ENCODE results near the gene ARID2. TPM values are rescaled to one million over a fixed set of nuclear protein-coding genes. Genes with fewer than 3 reads are reported as not detected.

ARID2 gene
- total RNA-seq, 1 donor from 2014 or later = 26.0 TPM

DNA sequence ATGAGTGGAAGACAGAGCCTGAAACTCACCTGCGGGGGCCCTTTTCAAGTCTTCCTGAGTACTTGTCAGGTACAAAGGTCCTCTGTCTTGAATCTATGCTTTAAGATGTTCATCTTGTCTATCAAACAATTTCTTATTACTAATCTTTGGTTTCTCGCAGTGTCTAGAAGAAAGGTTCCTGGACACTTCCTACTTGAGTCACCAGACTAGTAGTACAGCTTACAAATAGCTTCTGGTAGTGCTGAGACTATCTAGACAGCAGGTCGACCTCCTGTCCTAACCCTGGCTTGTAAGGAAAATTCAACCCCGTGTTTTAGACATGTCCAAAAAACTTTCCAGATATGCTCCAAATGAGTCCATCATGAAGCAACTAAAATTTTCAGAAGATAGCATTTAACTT is 11.2 kb upstream of the ARID2 start:
- DNase-seq (ENCODE audit: low spot score) = no peak

DNA sequence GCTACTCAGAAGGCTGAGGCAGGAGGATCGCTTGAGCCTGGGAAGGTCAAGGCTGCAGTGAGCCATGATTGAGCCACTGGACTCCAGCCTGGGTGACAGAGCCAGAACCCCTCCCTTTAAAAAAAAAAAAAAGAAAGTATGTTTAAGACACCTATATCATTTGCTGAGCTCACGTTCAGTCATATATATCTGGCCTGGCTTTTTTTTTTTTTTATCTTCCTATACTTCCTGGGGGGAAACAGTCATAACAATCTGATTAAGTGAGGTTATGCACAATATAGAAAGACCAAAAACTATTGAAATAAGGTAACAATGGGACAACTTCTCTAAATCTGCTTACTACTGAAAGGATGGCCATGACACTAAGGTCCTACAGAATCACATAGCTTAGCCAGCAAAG is 9.4 kb upstream of the ARID2 start:
- DNase-seq (ENCODE audit: low spot score) = no peak

DNA sequence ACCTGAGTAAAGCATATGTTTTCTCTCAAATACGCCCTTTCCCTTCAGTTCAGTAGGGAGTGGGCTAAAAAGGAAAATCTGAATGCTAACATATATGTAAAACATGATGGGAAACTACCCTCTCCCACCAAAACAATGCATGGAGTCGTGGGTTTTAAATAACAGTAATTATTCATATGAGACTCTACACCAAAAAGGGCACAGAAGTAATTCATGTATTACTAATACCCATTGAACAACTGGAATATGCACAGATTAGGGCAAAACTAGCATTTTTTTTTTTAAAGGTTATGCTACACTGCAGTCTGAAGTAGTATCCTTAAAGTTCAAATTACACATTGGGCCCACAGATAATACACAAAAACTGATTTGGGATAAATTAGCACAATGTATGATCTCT is 8.1 kb upstream of the ARID2 start:
- no peak for DNase-seq (ENCODE audit: low spot score)

DNA sequence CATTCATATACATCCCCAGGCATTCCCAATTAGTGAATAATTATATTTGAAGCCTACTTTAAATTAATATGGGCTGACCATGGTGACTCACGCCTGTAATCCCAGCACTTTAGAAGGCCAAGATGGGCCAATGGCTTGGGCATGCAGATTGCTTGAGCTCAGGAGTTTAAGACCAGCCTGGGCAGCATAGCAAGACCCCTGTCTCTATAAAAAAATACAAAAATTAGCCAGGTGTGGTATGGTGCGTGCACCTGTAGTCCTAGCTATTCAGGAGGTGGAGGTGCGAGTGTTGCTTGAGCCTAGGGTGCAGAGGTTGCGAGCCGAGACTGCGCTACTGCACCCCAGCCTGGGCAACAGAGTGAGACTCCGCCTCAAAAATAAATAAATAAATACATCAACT is 7.6 kb upstream of the ARID2 start:
- DNase-seq (ENCODE audit: low spot score) = no peak

DNA sequence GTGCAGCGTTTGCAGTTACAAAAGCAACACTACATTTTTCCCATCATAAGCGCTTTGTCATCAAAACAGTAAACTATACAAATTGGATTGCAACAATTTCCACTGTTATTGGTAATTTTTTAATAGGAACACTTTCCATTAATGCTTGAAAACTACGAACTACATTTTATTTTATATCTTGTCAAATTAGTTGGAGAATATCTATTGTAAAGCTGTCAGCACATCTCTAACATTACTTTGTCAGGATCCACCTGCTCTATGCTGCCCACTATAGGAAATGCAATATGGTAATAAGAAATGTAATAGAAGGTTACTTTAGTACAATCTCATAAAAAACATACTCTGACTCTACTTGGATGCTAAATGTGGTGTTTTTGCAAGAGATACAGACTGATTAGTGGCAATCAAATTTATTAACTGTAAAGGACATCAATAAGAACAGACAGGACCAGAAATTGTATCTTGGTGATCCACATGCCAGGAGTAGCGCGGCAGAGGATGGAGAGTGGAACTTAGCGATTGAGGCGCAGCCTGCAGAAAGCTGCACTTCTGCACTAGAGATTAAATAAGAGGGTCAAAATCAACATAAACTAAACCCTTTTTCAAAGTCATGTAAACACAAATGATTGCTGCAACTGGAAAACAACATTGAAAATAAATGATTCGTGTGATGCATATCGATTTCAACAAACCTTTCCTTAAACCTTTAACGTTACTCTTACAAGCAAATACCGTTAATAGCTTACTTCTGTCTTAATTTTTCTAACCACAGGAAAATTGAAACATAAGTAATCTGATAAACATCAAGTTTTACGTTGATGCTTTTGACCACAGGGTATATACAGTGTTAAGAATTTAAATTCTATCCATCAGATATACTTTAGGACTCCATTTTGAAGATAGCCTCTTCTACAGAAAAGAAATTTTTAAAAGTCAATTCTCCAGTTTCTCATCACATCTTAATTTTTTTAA is 3.6 kb upstream of the ARID2 start:
- no peak for DNase-seq (ENCODE audit: low spot score)

DNA sequence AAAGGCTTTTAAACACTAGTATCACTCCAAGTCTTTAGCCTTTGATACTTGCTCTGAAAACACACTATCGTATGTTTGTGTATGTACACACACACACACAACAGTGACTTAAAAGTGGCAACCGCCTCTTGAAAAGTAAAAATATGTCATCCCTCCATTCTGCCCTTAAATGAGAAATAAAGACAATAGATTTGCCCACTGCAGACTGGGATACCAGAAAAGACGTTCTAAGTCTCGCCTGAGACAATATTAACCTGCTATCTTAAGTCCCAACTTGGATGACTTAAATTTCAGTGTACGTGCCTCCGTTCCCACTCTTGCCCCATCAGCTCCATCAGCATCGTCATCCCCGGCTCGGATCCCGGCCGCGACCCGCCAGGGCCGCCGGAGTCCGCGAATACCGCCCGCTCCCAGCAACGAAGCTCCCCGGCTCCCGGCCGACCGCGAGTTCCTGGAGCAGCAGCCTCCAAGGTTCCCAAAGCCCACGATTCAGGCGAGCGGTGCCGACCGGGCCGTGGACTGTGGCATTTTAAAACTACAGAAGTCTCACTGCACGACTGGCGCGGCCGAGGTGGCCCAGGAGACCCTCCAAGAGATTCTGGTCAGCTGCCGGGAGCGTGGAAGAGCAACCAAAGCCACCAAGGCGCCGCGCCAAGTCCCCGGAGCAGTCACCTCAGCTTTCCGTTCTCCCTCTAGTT is 2.8 kb upstream of the ARID2 start:
- peak; percentile 91 for DNase-seq (ENCODE audit: low spot score)

DNA sequence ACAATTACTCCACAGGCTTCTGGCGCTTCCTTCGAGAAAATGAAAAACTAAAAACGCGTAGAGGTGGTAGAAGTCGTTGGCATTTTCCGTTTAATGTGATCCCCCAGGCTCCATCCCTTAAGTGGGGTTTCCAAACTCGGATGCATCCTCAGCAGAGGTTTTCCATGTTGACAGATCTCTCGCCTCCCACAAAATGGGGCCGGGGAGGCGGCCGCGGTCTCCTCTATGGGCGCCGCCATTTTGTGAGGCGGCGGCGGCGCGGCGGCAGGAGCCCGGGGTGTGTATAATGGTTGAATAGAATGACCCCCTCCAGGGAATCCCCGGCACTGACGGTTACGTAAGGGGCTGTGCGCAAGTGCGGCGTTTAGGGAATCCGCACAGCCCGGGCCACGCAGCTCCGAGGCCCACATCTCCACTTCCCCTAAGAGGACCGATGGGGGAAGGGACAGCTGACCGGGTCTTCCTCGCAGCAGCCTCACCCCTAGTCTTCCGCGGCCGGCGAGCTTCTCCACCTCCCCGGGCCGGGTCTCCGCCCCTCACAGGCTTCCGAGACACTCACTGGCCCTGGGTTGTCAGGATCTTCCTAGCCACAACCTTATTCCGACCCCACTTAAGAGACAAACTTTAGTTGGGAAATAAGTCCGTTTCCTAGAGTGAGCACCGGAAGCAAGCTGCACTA is 2.1 kb upstream of the ARID2 start:
- DNase-seq (ENCODE audit: low spot score) = peak; percentile 96

DNA sequence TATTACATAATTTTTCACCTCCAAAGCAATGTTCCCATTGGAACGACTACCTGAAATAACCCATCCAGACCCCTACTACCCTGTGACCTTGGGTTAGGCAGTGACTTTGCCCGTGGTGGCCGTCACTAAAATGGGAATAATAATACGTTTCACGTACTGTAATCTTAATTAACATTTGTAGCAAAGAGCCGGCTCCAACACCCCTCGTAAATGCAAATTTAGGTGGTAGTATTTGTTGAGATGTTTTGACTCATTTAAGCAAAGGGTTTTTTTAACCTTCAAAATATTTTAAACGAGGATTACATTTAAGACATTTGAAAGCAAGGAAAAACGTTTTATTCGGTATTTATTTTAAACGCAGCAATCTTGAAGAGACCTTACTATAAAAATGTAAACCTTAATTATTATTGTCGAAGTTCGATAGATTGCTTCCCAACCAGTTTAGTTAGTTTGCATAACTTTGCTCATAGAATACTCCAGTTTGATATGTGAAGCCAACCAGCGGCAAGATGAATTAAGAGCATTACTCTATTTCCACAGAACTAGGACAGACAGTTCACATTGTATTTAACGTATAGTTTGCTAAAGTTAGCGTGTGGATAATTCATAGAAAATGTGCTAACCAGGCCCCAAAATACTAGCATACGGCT is 1.4 kb upstream of the ARID2 start:
- DNase-seq (ENCODE audit: low spot score) = no peak

DNA sequence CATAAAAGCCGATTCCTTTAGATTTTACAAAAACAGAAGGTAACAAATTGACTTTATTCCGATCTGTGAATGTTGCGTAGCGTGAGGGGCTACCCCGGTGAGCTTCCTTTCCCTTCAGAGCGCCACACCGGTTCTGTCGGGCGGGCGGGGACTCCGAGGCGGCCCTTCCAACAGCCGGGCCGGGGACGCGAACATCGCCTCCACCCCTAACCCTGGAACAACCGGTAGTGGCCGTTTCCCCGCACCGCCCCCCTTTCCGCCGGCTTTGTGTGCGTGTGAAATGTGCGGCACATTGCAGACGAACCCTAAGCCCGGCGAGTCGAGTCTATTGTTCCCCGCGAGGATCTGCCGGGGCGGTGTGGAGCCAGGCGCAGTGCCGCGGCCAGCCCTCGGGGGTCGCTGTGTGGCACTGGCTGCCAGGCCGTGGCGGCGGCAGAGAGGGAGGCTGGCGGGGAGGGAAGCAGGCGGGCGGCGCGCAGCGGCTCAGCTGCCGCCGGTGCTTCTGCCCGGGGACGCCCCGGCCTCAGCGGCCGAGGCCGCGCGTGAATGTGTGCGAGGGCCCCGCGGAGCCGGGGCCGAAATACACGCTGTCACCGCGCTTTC is 775 bp upstream of the ARID2 start:
- peak; percentile 98 for DNase-seq (ENCODE audit: low spot score)

DNA sequence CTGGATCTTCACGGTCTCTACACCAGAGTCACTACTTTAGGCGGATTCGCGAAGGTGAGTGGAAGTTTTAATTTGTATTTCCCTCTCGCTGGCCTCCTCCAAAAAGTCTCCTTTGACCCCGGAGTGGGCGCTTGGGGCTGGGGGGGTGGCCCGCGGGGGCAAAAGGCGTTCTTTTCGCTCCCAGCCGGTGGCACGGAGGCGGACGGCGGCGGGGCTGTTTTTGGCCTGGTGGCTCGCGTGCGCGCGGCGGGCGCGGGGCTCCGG is 510 bp downstream of the ARID2 start:
- DNase-seq (ENCODE audit: low spot score) = no peak

DNA sequence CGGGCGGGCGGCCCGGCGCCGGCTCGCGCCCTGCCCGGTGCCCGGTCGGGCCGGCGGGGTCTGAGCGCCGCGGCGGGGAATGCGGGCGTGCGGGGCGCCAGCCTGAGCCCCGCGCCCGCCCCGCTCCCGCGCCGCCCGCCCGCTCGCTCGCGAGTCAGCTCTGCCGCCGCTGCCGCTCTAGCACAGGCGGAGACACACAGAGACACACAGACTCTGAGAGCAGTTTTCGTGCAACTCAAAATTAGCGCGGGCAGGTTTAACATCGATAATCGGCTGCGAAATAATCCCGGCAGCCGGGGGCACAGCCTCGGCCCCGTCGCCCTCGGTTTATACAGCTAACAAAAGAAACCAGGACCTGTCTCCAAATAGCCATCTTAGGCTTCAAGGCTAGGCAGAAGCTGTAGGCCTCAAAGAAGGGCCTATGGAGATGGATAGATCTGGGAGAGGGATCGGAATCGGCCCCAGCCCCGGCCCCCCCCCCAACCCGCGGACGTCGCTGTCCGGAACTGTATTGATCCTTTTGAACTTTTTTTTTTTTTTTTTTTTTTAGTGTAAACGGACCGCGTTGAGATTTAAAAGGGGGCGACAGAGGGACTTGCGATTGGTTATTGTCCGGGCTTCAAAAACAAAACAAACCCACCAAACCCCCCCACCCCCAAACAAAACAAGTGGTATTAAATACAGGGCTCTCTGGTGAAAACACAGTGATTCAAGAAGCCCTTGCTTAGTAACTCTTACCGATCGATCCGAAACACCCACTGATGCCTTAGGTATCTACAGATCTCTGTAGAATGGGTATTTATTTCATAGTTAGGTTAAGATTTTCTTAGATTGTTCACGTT is 1.1 kb downstream of the ARID2 start:
- DNase-seq (ENCODE audit: low spot score) = no peak

DNA sequence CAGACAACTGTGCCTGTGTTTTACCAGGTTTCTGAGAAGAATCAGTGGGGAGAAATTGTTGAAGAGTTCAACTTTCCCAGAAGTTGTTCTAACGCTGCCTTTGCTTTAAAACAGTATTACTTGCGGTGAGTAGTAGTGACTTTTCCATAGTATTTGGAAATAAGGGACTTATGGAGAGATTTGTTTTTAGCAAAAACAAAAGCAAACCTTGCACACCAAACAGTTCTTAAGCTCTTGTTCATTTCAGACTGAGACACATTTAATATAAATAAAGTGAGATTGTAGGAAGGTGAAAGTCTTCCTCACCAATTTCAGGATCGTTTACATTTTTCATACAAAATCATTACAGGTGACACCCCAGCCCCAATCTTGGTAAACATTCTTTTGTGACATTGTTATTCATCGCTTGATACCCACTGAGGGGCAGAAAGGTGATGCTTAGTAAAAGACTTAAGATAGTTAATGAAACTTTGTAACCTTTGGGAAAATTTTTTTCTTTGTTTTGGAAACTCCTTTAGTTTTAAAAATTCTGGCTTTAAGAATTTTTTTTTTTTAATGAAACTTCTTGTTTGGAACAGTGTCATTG is 1.8 kb downstream of the ARID2 start:
- DNase-seq (ENCODE audit: low spot score) = no peak

DNA sequence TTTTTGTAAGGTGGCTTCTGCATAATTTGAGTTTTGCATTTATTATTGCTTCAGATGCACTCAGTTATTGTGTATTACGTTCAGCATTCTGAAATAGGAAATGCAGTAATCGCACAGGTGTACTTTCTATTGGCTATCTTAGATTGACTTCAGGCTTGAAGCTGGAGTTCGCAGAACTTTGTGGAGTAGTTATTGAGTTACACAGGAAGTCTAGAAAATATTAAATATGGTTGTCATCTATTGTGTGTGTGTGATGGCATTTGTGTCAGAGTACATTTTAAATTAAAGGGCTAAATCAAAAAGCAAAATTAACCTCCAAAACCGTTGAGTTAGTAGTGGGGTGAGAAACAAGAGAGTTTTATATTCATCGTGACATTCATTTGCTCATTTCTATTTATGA is 2.7 kb downstream of the ARID2 start:
- DNase-seq (ENCODE audit: low spot score) = no peak

DNA sequence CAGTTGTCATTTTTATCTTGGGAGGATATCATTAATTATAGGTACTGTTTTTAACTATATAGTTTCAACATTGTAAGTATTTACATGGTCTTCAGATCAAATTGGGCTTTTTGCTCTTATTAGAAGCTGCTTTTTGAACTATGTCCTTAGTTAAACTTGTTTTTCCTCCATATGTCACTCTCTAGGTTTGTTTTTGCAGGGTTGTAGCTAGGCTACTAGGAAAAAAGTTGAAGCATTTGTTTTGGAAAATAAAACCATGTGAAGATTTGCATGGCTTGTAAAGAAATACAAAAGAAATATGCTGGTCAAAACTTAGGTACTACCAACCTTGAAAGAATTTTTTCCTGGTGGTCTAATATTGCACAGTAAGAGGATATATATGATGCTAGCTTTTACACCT is 3.4 kb downstream of the ARID2 start:
- DNase-seq (ENCODE audit: low spot score) = no peak

DNA sequence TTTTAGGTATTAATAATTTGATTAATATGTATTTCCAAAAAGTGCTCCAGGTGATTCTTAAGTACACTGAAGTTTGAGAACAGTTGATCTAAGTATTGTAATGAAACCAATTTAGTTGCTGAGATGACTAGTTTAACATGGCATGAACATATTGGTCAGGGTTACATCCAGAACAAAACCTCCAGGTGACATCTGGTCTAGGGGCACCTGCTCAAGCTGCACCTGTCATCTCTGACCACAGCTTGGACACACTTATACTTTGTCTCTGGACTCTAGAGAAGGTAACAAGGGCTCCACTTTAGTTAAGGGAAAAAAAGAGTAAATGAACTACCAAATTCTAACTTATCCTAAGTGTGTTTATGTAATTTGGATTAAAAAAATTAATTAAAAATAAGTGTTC is 8.1 kb downstream of the ARID2 start:
- no peak for DNase-seq (ENCODE audit: low spot score)

DNA sequence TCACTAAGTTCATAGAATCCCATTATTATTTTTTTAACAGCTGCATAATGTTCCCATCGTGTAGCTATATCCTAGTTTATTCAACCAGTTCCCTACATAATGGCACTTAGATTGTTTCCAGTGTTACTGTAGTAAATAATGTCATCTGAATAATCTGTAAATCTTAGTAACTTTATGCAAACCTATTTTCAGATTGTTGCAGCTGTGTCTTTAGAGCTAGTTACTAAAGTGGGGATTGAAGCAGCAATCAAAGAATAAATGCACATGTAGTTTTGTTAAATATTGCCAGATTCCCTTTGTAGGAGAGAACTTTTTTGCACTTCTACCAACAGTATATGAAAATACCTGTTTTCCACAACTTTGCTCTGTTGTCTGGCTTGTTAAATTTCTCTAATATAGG is 13.1 kb downstream of the ARID2 start:
- no peak for DNase-seq (ENCODE audit: low spot score)

DNA sequence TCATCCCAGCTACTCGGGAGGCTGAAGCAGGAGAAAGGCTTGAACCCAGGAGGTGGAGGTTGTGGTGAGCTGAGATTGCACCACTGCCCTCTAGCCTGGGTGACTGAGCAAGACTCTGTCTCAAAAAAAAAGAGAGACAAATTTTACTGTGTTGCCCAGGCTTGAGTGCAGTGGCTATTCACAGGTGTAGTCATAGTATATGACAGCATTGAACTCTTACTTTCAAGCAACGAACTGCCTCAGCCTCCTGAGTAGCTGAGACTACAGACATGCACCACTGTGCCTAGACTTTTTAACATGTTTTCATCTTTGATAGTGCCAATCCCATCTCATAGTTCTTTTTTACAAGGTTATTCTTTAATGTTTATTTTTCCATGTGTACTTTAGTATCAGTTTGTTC is 13.7 kb downstream of the ARID2 start:
- no peak for DNase-seq (ENCODE audit: low spot score)

DNA sequence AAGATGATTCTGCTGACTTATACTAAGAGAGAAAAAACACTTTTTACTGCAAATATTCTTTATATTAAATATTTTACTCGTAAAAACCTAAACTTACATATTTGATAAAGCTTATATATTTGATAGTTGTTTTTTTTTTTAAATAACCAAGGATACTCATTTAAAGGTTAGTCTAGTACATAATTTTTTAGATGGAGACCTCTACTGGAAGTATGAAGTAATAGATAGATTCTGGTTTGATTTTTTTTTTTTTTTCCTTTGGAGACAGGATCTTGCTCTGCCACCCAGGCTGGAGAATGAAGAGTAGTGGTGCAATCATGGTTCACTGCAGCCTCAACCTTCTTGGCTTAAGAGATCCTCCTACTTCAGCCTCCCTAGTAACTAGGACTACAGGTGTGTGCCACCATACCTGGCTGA is 16.4 kb downstream of the ARID2 start:
- no peak for DNase-seq (ENCODE audit: low spot score)

DNA sequence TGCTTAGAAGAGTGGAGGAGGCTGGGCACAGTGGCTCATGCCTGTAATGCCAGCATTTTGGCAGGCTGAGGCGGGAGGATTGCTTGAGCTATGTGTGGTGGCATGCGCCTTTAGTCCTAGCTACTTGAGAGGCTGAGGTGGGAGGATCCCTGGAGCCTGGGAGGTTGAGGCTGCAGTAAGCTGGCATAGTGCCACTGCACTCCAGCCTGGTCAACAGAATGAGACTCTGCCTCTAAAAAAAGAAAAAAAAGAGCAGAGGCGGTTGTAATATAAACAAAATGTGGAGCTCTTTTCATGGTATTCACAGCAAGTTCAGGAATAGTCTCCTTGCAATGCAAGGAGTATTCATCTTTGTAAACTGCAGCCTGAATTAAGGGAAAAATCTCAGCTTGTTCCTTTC is 27.2 kb downstream of the ARID2 start:
- no peak for DNase-seq (ENCODE audit: low spot score)

DNA sequence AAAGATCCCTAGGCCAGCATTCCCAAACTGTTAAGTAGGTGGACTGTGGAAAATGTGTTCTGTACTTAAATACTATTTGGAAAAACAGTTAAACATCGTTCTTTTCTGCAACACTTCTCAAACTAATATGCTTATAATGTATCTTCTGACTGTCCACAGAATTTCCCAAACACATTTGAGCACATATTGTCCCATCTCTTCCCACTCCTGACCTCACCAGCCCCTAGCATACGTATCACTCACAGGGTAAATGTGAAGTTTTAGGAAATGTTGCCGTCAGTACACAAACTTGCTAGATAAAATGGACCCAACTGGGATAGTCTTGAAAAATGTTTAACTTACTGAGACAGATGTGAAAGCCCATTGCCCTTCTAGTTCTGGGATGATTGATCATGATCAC is 27.7 kb downstream of the ARID2 start:
- DNase-seq (ENCODE audit: low spot score) = no peak

All from mesenteric fat pad (tissue), 1 donor.